IMR-90 (cell line): ENCODE measurements around the gene CMSS1. TPM values are rescaled to one million over a fixed set of nuclear protein-coding genes. Genes with fewer than 3 reads are reported as not detected.

Experiments used
- ATAC-seq: fragments of 200-7000 bp; cut with Tn5 transposase; 2 replicates; pipeline ENCODE4 v1.9.1; 2020; ENCODE audit warnings: low read depth, mild to moderate bottlenecking, moderate library complexity
- BruUV-seq: library from RNA; stranded (reverse); fragments of 400-500 nt; replicated peaks from 2 replicates; lab custom pipeline; 2021; lab: Mats Ljungman, UMichigan
- CTCF ChIA-PET: fragments of 300-600 bp; formaldehyde crosslinking; extraction: SDS; loops from one replicate; lab custom pipeline; 2021; ENCODE audit warnings: antibody characterized with exemption; lab: Yijun Ruan, JAX
- POLR2A ChIA-PET: fragments of 300-600 bp; sonication (Branson Sonifier 250); formaldehyde crosslinking; loops from one replicate; lab custom pipeline; 2022; ENCODE audit warnings: antibody characterized with exemption; ENCODE audit not compliant: unreplicated experiment; lab: Charles Lee
- DNase-seq: peaks from one replicate; pipeline ENCODE4 v3.0.0; 2013
- H2AFZ ChIP-seq: replicated peaks from 2 replicates; pipeline ENCODE3; 2013; ENCODE audit warnings: low read length, mild to moderate bottlenecking; ENCODE audit not compliant: poor library complexity
- H2AK5ac ChIP-seq: 2 replicates; pipeline ENCODE4 v1.6.1; 2013; ENCODE audit warnings: low read depth, low read length, inconsistent platforms
- H2AK9ac ChIP-seq: replicated peaks from 2 replicates; pipeline ENCODE3; 2013; ENCODE audit warnings: mild to moderate bottlenecking, low read depth, low read length, moderate library complexity; ENCODE audit not compliant: poor library complexity
- H2BK120ac ChIP-seq: 2 replicates; pipeline ENCODE4 v1.6.1; 2013; ENCODE audit warnings: low read depth, low read length, inconsistent platforms
- H2BK15ac ChIP-seq: 3 replicates; pipeline ENCODE4 v1.6.1; 2013; ENCODE audit warnings: low read depth, low read length, inconsistent platforms
- H2BK20ac ChIP-seq: 2 replicates; pipeline ENCODE4 v1.6.1; 2013; ENCODE audit warnings: low read depth, mild to moderate bottlenecking, inconsistent platforms, low read length, moderate library complexity
- H2BK5ac ChIP-seq: 2 replicates; pipeline ENCODE4 v1.6.1; 2013; ENCODE audit warnings: mild to moderate bottlenecking, low read depth, low read length, inconsistent platforms; ENCODE audit not compliant: poor library complexity, severe bottlenecking
- H3K14ac ChIP-seq: replicated peaks from 2 replicates; pipeline ENCODE4 v1.6.1; 2013; ENCODE audit warnings: low read depth, low read length, inconsistent platforms
- H3K18ac ChIP-seq: 2 replicates; pipeline ENCODE4 v1.6.1; 2013; ENCODE audit warnings: low read depth, low read length, control low read depth
- H3K23ac ChIP-seq: 2 replicates; pipeline ENCODE4 v1.6.1; 2013; ENCODE audit warnings: low read depth, low read length, inconsistent platforms
- H3K27ac ChIP-seq: 2 replicates; pipeline ENCODE4 v1.5.1; 2013; ENCODE audit warnings: mild to moderate bottlenecking, control low read depth, low read length; ENCODE audit not compliant: insufficient read depth
- H3K27me3 ChIP-seq: 2 replicates; pipeline ENCODE4 v1.6.1; 2013; ENCODE audit warnings: low read length; ENCODE audit not compliant: control insufficient read depth, insufficient read depth
- H3K36me3 ChIP-seq: 2 replicates; pipeline ENCODE4 v1.6.1; 2013; ENCODE audit warnings: low read length, mixed read lengths; ENCODE audit not compliant: control insufficient read depth, insufficient read depth
- H3K4ac ChIP-seq: 2 replicates; pipeline ENCODE4 v1.6.1; 2013; ENCODE audit warnings: low read depth, low read length, inconsistent platforms
- H3K4me1 ChIP-seq: 2 replicates; pipeline ENCODE4 v1.6.1; 2013; ENCODE audit warnings: low read length, mixed read lengths; ENCODE audit not compliant: control insufficient read depth, insufficient read depth
- H3K4me2 ChIP-seq: 2 replicates; pipeline ENCODE4 v1.6.1; 2013; ENCODE audit warnings: low read depth, mild to moderate bottlenecking, control low read depth, low read length, moderate library complexity
- H3K4me3 ChIP-seq: 2 replicates; pipeline ENCODE4 v1.5.1; 2013; ENCODE audit warnings: low read depth, mild to moderate bottlenecking, control low read depth, low read length, moderate library complexity; ENCODE audit not compliant: insufficient read depth
- H3K56ac ChIP-seq: 2 replicates; pipeline ENCODE4 v1.6.1; 2013; ENCODE audit warnings: low read length, inconsistent platforms; ENCODE audit not compliant: insufficient read depth; ENCODE audit errors: extremely low read depth
- H3K79me1 ChIP-seq, 2 experiments: 2 replicates each; pipeline ENCODE4 v1.6.1; 2013; ENCODE audit warnings: low read length in 2 of 2, inconsistent platforms in 1 of 2, low read depth in 1 of 2
- H3K9ac ChIP-seq: 2 replicates; pipeline ENCODE4 v1.6.1; 2013; ENCODE audit warnings: low read depth, low read length, control low read depth
- H3K9me1 ChIP-seq: 2 replicates; pipeline ENCODE4 v1.6.1; 2013; ENCODE audit warnings: low read length, inconsistent platforms; ENCODE audit not compliant: insufficient read depth
- H3K9me3 ChIP-seq: 2 replicates; pipeline ENCODE4 v1.6.1; 2013; ENCODE audit warnings: low read length; ENCODE audit not compliant: control insufficient read depth, insufficient read depth
- H4K20me1 ChIP-seq: 2 replicates; pipeline ENCODE4 v1.6.1; 2013; ENCODE audit warnings: low read length, inconsistent platforms; ENCODE audit not compliant: insufficient read depth
- H4K5ac ChIP-seq: 2 replicates; pipeline ENCODE4 v1.6.1; 2013; ENCODE audit warnings: mild to moderate bottlenecking, low read depth, low read length, control low read depth
- H4K8ac ChIP-seq, 2 experiments: 2 replicates each; pipeline ENCODE4 v1.6.1; 2013; ENCODE audit warnings: low read depth in 2 of 2, low read length in 2 of 2, control low read depth in 1 of 2, inconsistent platforms in 1 of 2
- H4K91ac ChIP-seq: 2 replicates; pipeline ENCODE4 v1.6.1; 2013; ENCODE audit warnings: low read depth, low read length, inconsistent platforms; ENCODE audit not compliant: insufficient read depth
- CEBPB ChIP-seq: IDR thresholded peaks from 2 replicates; pipeline ENCODE4 v1.6.1; 2012; ENCODE audit warnings: low read depth, low read length, improper control_type of control experiment
- MAZ ChIP-seq: IDR thresholded peaks from 2 replicates; pipeline ENCODE4 v1.6.1; 2012; ENCODE audit warnings: low read depth, mild to moderate bottlenecking, low read length, improper control_type of control experiment, moderate library complexity, borderline replicate concordance
- WGBS, 2 experiments: methylation state at CpG; one replicate each; pipeline versions ENCODE4 v1.1.5 to v1.1.7; 2013; ENCODE audit warnings: missing lambda C conversion rate in 2 of 2; ENCODE audit not compliant: insufficient read length in 1 of 2; ENCODE audit errors: extremely low coverage in 2 of 2; 5-methylcytosine and 5-hydroxymethylcytosine counted together
- dilution Hi-C: fragments of 300-500 bp; cut with HindIII; formaldehyde crosslinking; loops from one replicate; pipeline ENCODE4 v1.14.3; 2018; ENCODE audit warnings: low sequenced_read_pairs; ENCODE audit not compliant: unreplicated experiment
- in situ Hi-C: fragments of 300-500 bp; cut with MboI; formaldehyde crosslinking; loops from 3 replicates; pipeline ENCODE4 v1.14.3; 2019; ENCODE audit warnings: low sequenced_read_pairs, inconsistent platforms, mixed read lengths
- intact Hi-C: fragments of 100-400 bp; cut with micrococcal nuclease; formaldehyde crosslinking; loops from 2 replicates; pipeline ENCODE4 v1.10.0; 2022
- polyA plus RNA-seq, 3 experiments: library from polyadenylated mRNA; depleted of rRNA; stranded (reverse); fragments of >200 nt; gene quantifications; 2 replicates each; pipeline ENCODE4 v1.2.3, GENCODE V29; 2012; ENCODE audit warnings: low replicate concordance in 1 of 3
- total RNA-seq: library from RNA; depleted of rRNA; stranded (reverse); fragments of >200 nt; gene quantifications from 2 replicates; pipeline ENCODE4 v1.2.3, GENCODE V29; 2012

The CMSS1 gene
- total and polyA plus RNA-seq, 2 of the 4 experiments (the other 2 are of a cell fraction): 12.5 to 13.6 TPM

- H2BK5ac ChIP-seq: no peak overlapping the region
- H2AFZ ChIP-seq: peak overlapping the region; percentile 93
- POLR2A ChIA-PET: no interaction called here
- ATAC-seq (no peak), DNase-seq (no peak)
- intact Hi-C loops (no loop called here), in situ Hi-C loops (no loop called here), dilution Hi-C loops (no loop called here)
- peak overlapping the region; percentile 92 for H3K4me3 ChIP-seq
- TF ChIP-seq CEBPB (0 out of 2 replicates have a peak, but pooled peaks have one; percentile 35), MAZ (no peak)
- H3K18ac ChIP-seq: no peak overlapping the region
- H2BK20ac ChIP-seq: no peak overlapping the region
- no peaks in the 10 kb centered on the region for H3K27me3 ChIP-seq
- H3K23ac ChIP-seq: 0 out of 2 replicates have a peak overlapping the region, but pooled peaks have one; percentile 39
- no peak overlapping the region for H2AK9ac ChIP-seq
- peaks cover 2% of the 10 kb centered on the region for H3K4me1 ChIP-seq
- no peaks in the 10 kb centered on the region; the same call in 1 of the 2 replicates for H3K9me1 ChIP-seq
- no peaks in the 10 kb centered on the region for H3K9me3 ChIP-seq
- peak overlapping the region; percentile 93 for H3K9ac ChIP-seq
- no peak overlapping the region for H3K14ac ChIP-seq
- no peak overlapping the region for H4K5ac ChIP-seq
- CTCF ChIA-PET: interaction anchor here (0.8 kb wide), 1 partner anchor 9 kb away, joined by 3 read pairs; no protein-coding TSS in a partner anchor
- peaks cover 12 to 27% of the 10 kb centered on the region in 2 experiments; a peak in 3 of 4 replicates for H3K79me1 ChIP-seq
- H2AK5ac ChIP-seq: no peak overlapping the region
- WGBS, 2 experiments: no CpG with 5 or more reads among the region's 15 CpGs
- 0 out of 2 replicates have a peak overlapping the region, but pooled peaks have one; percentile 81 for H4K91ac ChIP-seq
- H3K4ac ChIP-seq: 0 out of 2 replicates have a peak overlapping the region, but pooled peaks have one; percentile 91
- H2BK15ac ChIP-seq: 0 out of 3 replicates have a peak overlapping the region, but pooled peaks have one; percentile 94
- BruUV-seq: no TSS peak
- H4K8ac ChIP-seq: peak overlapping the region; percentile 67 to 69; a peak in 3 of 4 replicates
- peak overlapping the region; percentile 67 for H3K4me2 ChIP-seq
- H3K27ac ChIP-seq: no peak overlapping the region; the same call in 1 of the 2 replicates
- no peaks in the 10 kb centered on the region for H3K36me3 ChIP-seq
- H2BK120ac ChIP-seq: no peak overlapping the region
- peak overlapping the region; percentile 100 for H3K56ac ChIP-seq
- no peaks in the 10 kb centered on the region for H4K20me1 ChIP-seq
Measured at GRCh38 chr3:99817047-99817436, 620 bp upstream of the CMSS1 start.
